Measurements from ENCODE around the gene MARCOL. TPM values are rescaled to one million over a fixed set of nuclear protein-coding genes. Genes with fewer than 3 reads are reported as not detected.
"Not testable (repeated sequence)": the region's sequence is repeated elsewhere in the genome, so short reads cannot be mapped to it uniquely, and the experiment has no call there.

The MARCOL gene
- total RNA-seq, 1 experiment from 2014 or later = not detected

DNA sequence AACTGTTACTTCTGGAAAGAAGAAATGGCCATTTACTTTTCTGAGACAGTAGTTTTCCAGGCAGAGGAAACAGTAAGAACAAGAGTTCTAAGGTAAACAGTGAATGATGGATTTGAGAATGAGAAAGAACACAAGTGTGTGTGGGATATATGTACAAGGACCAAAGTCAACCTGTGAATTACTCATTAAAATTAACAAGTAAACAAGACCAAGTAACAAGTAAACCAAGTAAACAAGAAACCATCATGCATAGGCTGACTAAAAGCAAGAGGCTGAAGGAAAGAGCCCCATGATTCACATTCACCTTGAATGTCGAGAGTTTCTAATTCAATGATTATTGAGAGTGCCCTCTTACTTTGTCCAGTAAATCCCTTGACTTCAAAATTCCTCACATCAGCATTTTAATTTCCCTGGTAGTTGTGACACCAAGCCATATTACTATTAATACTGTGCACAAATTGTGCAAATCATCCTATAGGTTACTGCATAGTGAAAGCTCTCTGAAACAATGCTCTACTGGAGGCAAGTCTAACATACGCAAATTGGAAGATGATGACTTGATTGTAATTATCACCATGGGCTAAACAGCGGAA lies 9.8 kb upstream of the MARCOL start:
- Histone ChIP-seq H3K4me3 (no peak overlapping the region), H3K4me1 (replicated peaks) (no peaks in the 10 kb centered on the region), H3K27ac (no peak overlapping the region), H3K9me3 (replicated peaks) (no peaks in the 10 kb centered on the region; the same call in 1 of the 2 replicates), H3K36me3 (no peaks in the 10 kb centered on the region), H3K27me3 (replicated peaks) (no peaks in the 10 kb centered on the region)
- no peak for DNase-seq (ENCODE audit: low read depth in 1 of 2, low spot score in 2 of 2)

- DNase-seq (ENCODE audit: low read depth in 1 of 2, low spot score in 2 of 2) = no peak
- no peaks in the 10 kb centered on the region; the same call in 1 of the 2 replicates for H3K9me3 ChIP-seq (replicated peaks)
- H3K27ac ChIP-seq = no peak overlapping the region
- H3K4me3 ChIP-seq = no peak overlapping the region
- no peaks in the 10 kb centered on the region for H3K4me1 ChIP-seq (replicated peaks)
- H3K36me3 ChIP-seq = no peaks in the 10 kb centered on the region
- no peaks in the 10 kb centered on the region for H3K27me3 ChIP-seq (replicated peaks)
These were observed 8.5 kb upstream of the MARCOL start for GRCh38 chr5:148229840-148230239.

DNA sequence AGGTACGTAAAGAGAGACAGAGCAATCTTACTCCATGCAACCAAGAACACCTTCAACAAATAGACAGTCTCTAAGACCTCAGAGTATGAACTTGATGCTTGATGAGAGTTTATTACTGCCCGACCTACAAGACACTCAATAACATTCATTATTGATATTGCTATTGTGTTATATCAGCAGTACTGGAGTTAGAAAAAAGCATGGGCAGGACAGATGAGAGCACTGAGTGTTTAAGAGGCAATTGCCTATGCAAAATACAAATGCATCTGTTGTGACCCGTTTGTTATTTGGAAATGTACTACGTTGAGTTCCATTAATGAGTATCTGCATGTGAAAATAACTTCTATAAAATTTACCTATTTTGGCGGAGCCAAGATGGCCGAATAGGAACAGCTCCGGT lies 8.1 kb upstream of the MARCOL start:
- Histone ChIP-seq H3K27ac (no peak overlapping the region), H3K4me1 (replicated peaks) (no peaks in the 10 kb centered on the region), H3K4me3 (no peak overlapping the region), H3K36me3 (no peaks in the 10 kb centered on the region), H3K9me3 (replicated peaks) (no peaks in the 10 kb centered on the region; the same call in 1 of the 2 replicates), H3K27me3 (replicated peaks) (no peaks in the 10 kb centered on the region)
- no peak for DNase-seq (ENCODE audit: low read depth in 1 of 2, low spot score in 2 of 2)

DNA sequence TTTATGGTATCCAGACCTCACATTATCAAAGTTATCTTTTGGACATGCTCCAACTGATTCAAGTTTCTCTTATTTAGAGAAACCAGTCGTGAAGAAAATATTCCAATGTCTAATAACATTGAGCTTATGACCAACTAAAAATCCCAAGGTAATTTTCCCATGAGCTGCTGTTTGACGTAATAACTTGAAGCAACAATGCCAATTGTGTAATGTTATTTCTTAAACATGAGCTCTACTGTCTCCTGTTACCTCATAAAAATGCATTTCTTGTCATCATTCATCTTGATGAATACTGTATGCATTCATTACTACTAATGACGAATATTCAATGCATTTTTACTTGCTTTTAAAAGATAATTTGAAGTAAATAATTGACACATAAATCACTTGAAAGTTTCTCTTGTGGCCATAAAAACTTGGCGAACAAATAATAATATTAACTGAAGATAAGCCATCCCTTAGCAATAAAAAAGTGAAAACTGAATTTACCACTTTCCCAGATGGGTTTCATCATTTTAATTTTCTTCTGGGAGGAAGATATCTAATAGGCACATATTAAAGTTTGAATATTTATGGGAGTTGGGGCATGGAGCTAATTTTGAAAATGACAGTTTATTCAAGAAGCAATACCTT lies 424 bp upstream of the MARCOL start:
- Histone ChIP-seq H3K36me3 (no peaks in the 10 kb centered on the region), H3K4me1 (replicated peaks) (no peaks in the 10 kb centered on the region), H3K9me3 (replicated peaks) (no peaks in the 10 kb centered on the region), H3K27me3 (replicated peaks) (0 out of 2 replicates have a peak, but pooled peaks cover 2% of the 10 kb centered on the region), H3K4me3 (no peak overlapping the region), H3K27ac (no peak overlapping the region)
- DNase-seq (ENCODE audit: low read depth in 1 of 2, low spot score in 2 of 2) = no peak

- no peak for DNase-seq (ENCODE audit: low read depth in 1 of 2, low spot score in 2 of 2)
- H3K9me3 ChIP-seq (replicated peaks) = no peaks in the 10 kb centered on the region
- H3K4me3 ChIP-seq = no peak overlapping the region
- H3K27ac ChIP-seq = no peak overlapping the region
- H3K27me3 ChIP-seq (replicated peaks) = no peaks in the 10 kb centered on the region
- H3K4me1 ChIP-seq (replicated peaks) = no peaks in the 10 kb centered on the region
- no peaks in the 10 kb centered on the region for H3K36me3 ChIP-seq
These were observed 10.6 kb downstream of the MARCOL start for GRCh38 chr5:148248894-148249293.

- Histone ChIP-seq H3K4me1 (replicated peaks) (no peaks in the 10 kb centered on the region), H3K9me3 (replicated peaks) (peaks cover 5% of the 10 kb centered on the region; the same call in 1 of the 2 replicates), H3K4me3 (no peak overlapping the region), H3K27me3 (replicated peaks) (no peaks in the 10 kb centered on the region), H3K36me3 (no peaks in the 10 kb centered on the region), H3K27ac (no peak overlapping the region)
- no peak for DNase-seq (ENCODE audit: low read depth in 1 of 2, low spot score in 2 of 2)
These were observed 17.1 kb downstream of the MARCOL start for GRCh38 chr5:148255456-148255855.

- no peak for DNase-seq (ENCODE audit: low read depth in 1 of 2, low spot score in 2 of 2)
- Histone ChIP-seq H3K27ac (no peak overlapping the region), H3K4me3 (no peak overlapping the region), H3K27me3 (replicated peaks) (no peaks in the 10 kb centered on the region), H3K4me1 (replicated peaks) (no peaks in the 10 kb centered on the region), H3K36me3 (no peaks in the 10 kb centered on the region), H3K9me3 (replicated peaks) (peaks cover 5% of the 10 kb centered on the region; the same call in 1 of the 2 replicates)
These were observed 21.0 kb downstream of the MARCOL start for GRCh38 chr5:148259288-148259687.

DNA sequence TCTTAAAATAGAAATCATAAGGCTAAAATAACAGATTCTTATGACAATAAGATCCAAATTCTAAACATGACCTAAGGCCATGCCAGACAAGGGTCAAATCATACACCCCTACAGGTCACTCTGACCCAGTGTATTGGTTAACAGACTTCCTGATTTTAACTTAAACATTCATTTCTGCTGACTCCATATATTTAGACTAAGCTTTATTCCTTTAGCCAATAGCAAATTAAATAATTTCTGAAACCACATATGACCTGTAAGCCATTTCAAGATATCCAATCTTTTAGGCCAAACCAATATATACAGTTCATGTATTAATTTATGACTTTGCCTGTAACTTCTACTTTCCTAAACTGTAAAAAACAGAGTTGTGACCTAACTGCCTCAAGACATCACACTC lies 22.9 kb downstream of the MARCOL start:
- DNase-seq (ENCODE audit: low read depth in 1 of 2, low spot score in 2 of 2) = no peak
- H3K4me1 ChIP-seq (replicated peaks) = no peaks in the 10 kb centered on the region
- H3K27me3 ChIP-seq (replicated peaks) = no peaks in the 10 kb centered on the region
- no peak overlapping the region for H3K27ac ChIP-seq
- no peak overlapping the region for H3K4me3 ChIP-seq
- no peaks in the 10 kb centered on the region for H3K36me3 ChIP-seq
- H3K9me3 ChIP-seq (replicated peaks) = peaks cover 5% of the 10 kb centered on the region; the same call in 1 of the 2 replicates

DNA sequence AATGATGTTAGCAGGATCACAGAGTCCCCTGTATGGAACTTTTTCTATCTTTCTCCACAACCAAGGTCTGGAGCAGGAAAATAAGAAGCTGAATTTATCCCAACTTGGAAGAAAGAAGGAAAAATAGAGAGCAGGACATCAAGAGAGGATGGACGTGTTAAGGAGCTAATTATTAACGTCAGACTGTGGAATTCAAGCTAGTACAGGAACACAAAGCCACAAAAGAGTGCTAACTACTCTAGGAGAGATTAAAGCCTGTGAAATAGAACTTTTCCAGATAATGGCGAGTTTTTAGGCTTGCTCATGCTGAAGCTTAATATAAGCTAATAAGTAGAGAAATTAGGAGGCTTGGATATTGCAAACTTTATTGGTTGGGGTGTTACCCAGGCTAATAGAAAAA lies 29.6 kb downstream of the MARCOL start:
- Histone ChIP-seq H3K4me3 (no peak overlapping the region), H3K36me3 (no peaks in the 10 kb centered on the region), H3K4me1 (replicated peaks) (no peaks in the 10 kb centered on the region), H3K27me3 (replicated peaks) (no peaks in the 10 kb centered on the region), H3K9me3 (replicated peaks) (no peaks in the 10 kb centered on the region), H3K27ac (no peak overlapping the region)
- DNase-seq (ENCODE audit: low read depth in 1 of 2, low spot score in 2 of 2) = no peak

GRCh38 chr5:148268566-148268965 lies 30.2 kb downstream of the MARCOL start, which contains the start of gene SPINK13:
TSS of gene SPINK13 (plus strand) at chr5:148268794. CDS start at chr5:148270073, 1,279 bp downstream.
- H3K27ac ChIP-seq = no peak within 1 kb of the TSS
- peak in 1 of 2 experiments; percentile 12 for DNase-seq (ENCODE audit: low read depth in 1 of 2, low spot score in 2 of 2)
- H3K36me3 ChIP-seq = no peaks in the 10 kb centered on the region
- H3K4me3 ChIP-seq = no peak within 1 kb of the TSS
- H3K4me1 ChIP-seq (replicated peaks) = no peaks in the 10 kb centered on the region
- H3K27me3 ChIP-seq (replicated peaks) = no peaks in the 10 kb centered on the region
- no peaks in the 10 kb centered on the region for H3K9me3 ChIP-seq (replicated peaks)

DNA sequence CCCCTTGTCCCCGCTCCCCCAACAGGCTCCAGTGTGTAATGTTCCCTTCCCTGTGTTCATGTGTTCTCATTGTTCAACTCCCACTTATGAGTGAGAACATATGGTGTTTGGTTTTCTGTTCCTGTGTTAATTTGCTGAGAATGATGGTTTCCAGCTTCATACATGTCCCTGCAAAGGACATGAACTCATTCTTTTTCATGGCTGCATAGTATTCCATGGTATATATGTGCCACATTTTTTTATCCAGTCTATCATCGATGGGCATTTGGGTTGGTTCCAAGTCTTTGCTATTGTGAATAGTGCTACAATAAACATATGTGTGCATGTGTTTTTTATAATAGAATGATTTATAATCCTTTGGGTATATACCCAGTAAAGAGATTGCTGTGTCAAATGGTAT lies 36.8 kb downstream of the MARCOL start:
- not testable (repeated sequence) for H3K9me3 ChIP-seq (replicated peaks); H3K4me3 ChIP-seq; H3K27me3 ChIP-seq (replicated peaks); H3K27ac ChIP-seq; H3K36me3 ChIP-seq; H3K4me1 ChIP-seq (replicated peaks); DNase-seq (ENCODE audit: low read depth in 1 of 2, low spot score in 2 of 2)

DNA sequence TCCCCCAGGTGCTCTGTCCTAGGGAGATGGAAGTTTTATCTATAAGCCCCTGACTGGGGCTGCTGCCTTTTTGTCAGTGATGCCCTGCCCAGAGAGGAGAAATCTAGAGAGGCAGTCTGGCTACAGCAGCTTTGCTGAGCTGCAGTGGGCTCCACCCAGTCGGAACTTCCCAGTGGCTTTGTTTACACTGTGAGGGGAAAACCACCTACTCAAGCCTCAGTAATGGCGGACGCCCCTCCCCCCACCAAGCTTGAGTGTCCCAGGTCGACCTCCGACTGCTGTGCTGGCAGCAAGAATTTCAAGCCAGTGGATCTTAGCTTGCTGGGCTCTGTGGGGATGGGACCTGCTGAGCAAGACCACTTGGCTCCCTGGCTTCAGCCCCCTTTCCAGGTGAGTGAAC lies 42.6 kb downstream of the MARCOL start:
- H3K36me3 ChIP-seq; DNase-seq (ENCODE audit: low read depth in 1 of 2, low spot score in 2 of 2): not testable (repeated sequence)

DNA sequence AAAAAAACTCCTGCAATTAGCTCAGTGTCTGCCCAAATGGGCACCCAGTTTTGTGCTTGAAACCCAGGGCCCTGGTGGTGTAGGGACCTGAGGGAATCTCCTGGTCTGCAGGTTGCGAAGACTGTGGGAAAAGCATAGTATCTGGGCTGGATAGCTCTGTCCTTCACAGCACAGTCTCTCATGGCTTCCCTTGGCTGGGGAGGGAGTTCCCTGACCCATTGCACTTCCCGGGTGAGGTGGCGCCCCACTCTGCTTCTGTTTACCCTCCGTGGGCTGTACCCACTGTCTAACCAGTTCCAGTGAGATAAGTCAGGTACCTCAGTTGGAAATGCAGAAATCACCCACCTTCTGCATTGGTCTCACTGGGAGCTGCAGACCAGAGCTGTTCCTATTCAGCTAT lies 43.0 kb downstream of the MARCOL start:
- not testable (repeated sequence) for DNase-seq (ENCODE audit: low read depth in 1 of 2, low spot score in 2 of 2); H3K36me3 ChIP-seq; H3K27me3 ChIP-seq (replicated peaks); H3K4me3 ChIP-seq; H3K4me1 ChIP-seq (replicated peaks); H3K27ac ChIP-seq; H3K9me3 ChIP-seq (replicated peaks)

More for the DNA sequence above, 42.6 kb downstream of the MARCOL start:
- not testable (repeated sequence) for H3K9me3 ChIP-seq (replicated peaks); H3K4me3 ChIP-seq; H3K4me1 ChIP-seq (replicated peaks); H3K27ac ChIP-seq; H3K27me3 ChIP-seq (replicated peaks)

DNA sequence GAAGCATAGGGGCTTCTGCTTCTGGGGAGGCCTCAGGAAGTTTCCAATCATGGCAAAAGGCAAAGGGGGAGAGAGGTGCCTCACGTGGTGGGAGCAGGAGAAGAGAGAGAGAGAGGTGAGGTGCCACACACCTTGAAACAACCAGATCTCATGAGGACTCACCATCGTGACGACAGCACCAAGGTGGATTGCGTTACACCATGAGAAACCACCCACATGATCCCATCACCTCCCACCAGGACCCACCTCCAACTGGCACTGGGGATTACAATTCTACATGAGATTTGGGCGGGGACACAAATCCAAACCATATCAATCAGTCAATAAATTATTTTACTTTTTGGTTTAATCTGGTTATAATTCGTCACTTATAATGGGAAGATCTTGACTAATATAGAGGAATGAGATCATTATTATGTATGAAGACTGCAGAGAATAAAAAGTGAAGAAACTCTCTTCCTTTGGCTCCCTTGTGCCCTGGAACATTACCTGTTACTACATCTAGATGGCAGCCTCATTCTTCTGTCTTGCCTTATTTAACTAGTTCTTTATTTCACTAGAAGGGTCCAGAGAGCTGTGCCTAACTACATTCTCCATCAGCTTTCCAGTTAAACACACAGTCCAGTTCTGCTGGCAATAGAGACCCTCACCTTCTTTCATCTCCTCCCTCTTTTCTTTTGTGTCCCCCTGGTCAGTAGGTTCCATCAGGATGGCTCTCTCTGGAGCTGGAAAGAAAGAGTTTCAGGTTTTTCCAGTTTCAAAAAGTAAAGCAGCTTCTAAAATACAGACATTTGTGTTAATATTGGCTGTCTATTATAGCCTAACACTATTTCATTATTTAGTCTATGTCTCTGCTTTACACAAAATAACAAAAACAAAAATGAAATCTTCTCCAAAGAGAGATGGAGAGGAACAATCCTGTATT lies 52.2 kb downstream of the MARCOL start:
- Histone ChIP-seq H3K27me3 (replicated peaks) (0 out of 2 replicates have a peak, but pooled peaks cover 6% of the 10 kb centered on the region), H3K27ac (no peak overlapping the region), H3K4me3 (no peak overlapping the region), H3K36me3 (no peaks in the 10 kb centered on the region), H3K4me1 (replicated peaks) (no peaks in the 10 kb centered on the region), H3K9me3 (replicated peaks) (no peaks in the 10 kb centered on the region)
- DNase-seq (ENCODE audit: low read depth in 1 of 2, low spot score in 2 of 2) = no peak
